Type B pancreatic cell (in vitro differentiated cells): Measurements from ENCODE around the gene SSR3. TPM values are rescaled to one million over a fixed set of nuclear protein-coding genes. Genes with fewer than 3 reads are reported as not detected.

Experiments used
- DNase-seq: peaks from one replicate; pipeline ENCODE4 v3.0.0; 2021; ENCODE audit warnings: mixed read lengths; ENCODE audit not compliant: unreplicated experiment; ENCODE audit errors: extremely low spot score
- H3K27ac Mint-ChIP-seq: 2 replicates; pipeline ENCODE4 v1.8.0; 2021; ENCODE audit warnings: mild to moderate bottlenecking, mixed read lengths
- H3K27me3 Mint-ChIP-seq: 2 replicates; pipeline ENCODE4 v1.8.0; 2021; ENCODE audit warnings: mixed read lengths
- H3K36me3 Mint-ChIP-seq: 2 replicates; pipeline ENCODE4 v1.8.0; 2021; ENCODE audit warnings: mixed read lengths
- H3K4me1 Mint-ChIP-seq: one replicate; pipeline ENCODE4 v1.8.0; 2021; ENCODE audit warnings: mixed read lengths; ENCODE audit not compliant: unreplicated experiment
- H3K4me3 Mint-ChIP-seq: 2 replicates; pipeline ENCODE4 v1.8.0; 2021; ENCODE audit warnings: mild to moderate bottlenecking, mixed read lengths
- H3K9me3 Mint-ChIP-seq: 2 replicates; pipeline ENCODE4 v1.8.0; 2021; ENCODE audit warnings: mixed read lengths
- total RNA-seq: library from RNA; stranded (reverse); gene quantifications from 2 replicates; pipeline ENCODE4 v1.2.1, GENCODE V29; 2021; ENCODE audit warnings: low replicate concordance
- TF ChIP-seq, protein P1 (sequence below): fragments of 200-600 bp; sonication (generic); conservative IDR thresholded peaks from 2 replicates; pipeline ENCODE4 v1.5.0; 2021; ENCODE audit warnings: antibody characterized with exemption, mild to moderate bottlenecking

Gene SSR3
- total RNA-seq, 1 donor from 2014 or later = 170 TPM

GRCh38 chr3:156495816-156496215 is 59.1 kb downstream of the SSR3 start:
- Mint-ChIP-seq H3K9me3 (peaks cover 4% of the 10 kb centered on the region), H3K27me3 (no peaks in the 10 kb centered on the region), H3K4me3 (no peak overlapping the region), H3K4me1 (no peaks in the 10 kb centered on the region), H3K27ac (no peak overlapping the region), H3K36me3 (peaks cover 4% of the 10 kb centered on the region)
- DNase-seq = no peak
- TF ChIP-seq, protein P1, sequence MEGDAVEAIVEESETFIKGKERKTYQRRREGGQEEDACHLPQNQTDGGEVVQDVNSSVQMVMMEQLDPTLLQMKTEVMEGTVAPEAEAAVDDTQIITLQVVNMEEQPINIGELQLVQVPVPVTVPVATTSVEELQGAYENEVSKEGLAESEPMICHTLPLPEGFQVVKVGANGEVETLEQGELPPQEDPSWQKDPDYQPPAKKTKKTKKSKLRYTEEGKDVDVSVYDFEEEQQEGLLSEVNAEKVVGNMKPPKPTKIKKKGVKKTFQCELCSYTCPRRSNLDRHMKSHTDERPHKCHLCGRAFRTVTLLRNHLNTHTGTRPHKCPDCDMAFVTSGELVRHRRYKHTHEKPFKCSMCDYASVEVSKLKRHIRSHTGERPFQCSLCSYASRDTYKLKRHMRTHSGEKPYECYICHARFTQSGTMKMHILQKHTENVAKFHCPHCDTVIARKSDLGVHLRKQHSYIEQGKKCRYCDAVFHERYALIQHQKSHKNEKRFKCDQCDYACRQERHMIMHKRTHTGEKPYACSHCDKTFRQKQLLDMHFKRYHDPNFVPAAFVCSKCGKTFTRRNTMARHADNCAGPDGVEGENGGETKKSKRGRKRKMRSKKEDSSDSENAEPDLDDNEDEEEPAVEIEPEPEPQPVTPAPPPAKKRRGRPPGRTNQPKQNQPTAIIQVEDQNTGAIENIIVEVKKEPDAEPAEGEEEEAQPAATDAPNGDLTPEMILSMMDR = no peak

GRCh38 chr3:156493887-156494286 is 61.0 kb downstream of the SSR3 start:
- peaks cover 4% of the 10 kb centered on the region for H3K36me3 Mint-ChIP-seq
- no peak overlapping the region for H3K4me3 Mint-ChIP-seq
- H3K27me3 Mint-ChIP-seq = no peaks in the 10 kb centered on the region
- TF ChIP-seq, protein P1 = no peak
- no peaks in the 10 kb centered on the region for H3K4me1 Mint-ChIP-seq
- no peak for DNase-seq
- H3K9me3 Mint-ChIP-seq = peaks cover 4% of the 10 kb centered on the region
- H3K27ac Mint-ChIP-seq = no peak overlapping the region

GRCh38 chr3:156492801-156493261 is 62.1 kb downstream of the SSR3 start:
- DNase-seq = no peak
- Mint-ChIP-seq H3K36me3 (no peaks in the 10 kb centered on the region), H3K4me1 (no peaks in the 10 kb centered on the region), H3K27me3 (no peaks in the 10 kb centered on the region), H3K9me3 (no peaks in the 10 kb centered on the region), H3K27ac (no peak overlapping the region), H3K4me3 (no peak overlapping the region)
- TF ChIP-seq, protein P1 = no peak

DNA sequence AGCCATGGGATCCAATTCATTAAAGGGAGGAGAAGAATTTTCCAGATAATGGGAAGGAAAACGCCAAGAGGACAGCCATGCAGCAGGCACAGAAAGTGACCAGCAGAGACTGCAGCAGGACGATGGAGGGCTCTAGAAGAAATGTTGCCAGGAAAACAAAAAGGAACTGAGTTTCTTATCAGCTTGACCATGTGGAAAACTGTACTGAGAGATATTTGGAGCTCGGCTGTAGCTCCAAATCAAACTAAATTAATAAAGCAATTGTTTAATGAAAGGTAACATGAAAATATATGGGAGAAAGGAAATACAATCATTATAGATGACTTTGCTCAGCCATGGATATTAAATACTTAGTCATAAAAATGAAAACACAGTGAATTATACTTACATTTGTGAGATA is 63.7 kb downstream of the SSR3 start:
- Mint-ChIP-seq H3K36me3 (no peaks in the 10 kb centered on the region), H3K27me3 (no peaks in the 10 kb centered on the region), H3K27ac (no peak overlapping the region), H3K4me3 (no peak overlapping the region), H3K4me1 (no peaks in the 10 kb centered on the region), H3K9me3 (no peaks in the 10 kb centered on the region)
- TF ChIP-seq, protein P1 = no peak
- no peak for DNase-seq

Other genes with a start within 250 kb of the SSR3 start
- 37.5 and 48.1 TPM in 2 replicates for gene TIPARP, start 119.5 kb upstream of the SSR3 start, total RNA-seq